IPS-20b (cell line): ENCODE measurements around the gene MDC1.

Source experiments
- H3K27ac ChIP-seq: one replicate; pipeline ENCODE4 v1.5.1; 2013; ENCODE audit warnings: low read length
- H3K27me3 ChIP-seq: 2 replicates; pipeline ENCODE4 v1.6.1; 2013; ENCODE audit warnings: mild to moderate bottlenecking, low read length, inconsistent platforms; ENCODE audit not compliant: insufficient read depth
- H3K36me3 ChIP-seq: 2 replicates; pipeline ENCODE4 v1.6.1; 2013; ENCODE audit warnings: low read depth, mild to moderate bottlenecking, inconsistent platforms, low read length, moderate library complexity; ENCODE audit not compliant: insufficient read depth
- H3K4me1 ChIP-seq: 2 replicates; pipeline ENCODE4 v1.6.1; 2013; ENCODE audit warnings: mild to moderate bottlenecking, control low read depth, inconsistent platforms, low read length, moderate library complexity; ENCODE audit not compliant: insufficient read depth
- H3K4me3 ChIP-seq: 2 replicates; pipeline ENCODE4 v1.5.1; 2013; ENCODE audit warnings: mild to moderate bottlenecking, low read length, inconsistent platforms
- H3K9ac ChIP-seq: 2 replicates; pipeline ENCODE4 v1.6.1; 2013; ENCODE audit warnings: low read depth, mild to moderate bottlenecking, inconsistent platforms, low read length, moderate library complexity
- H3K9me3 ChIP-seq: 2 replicates; pipeline ENCODE4 v1.6.1; 2013; ENCODE audit warnings: mild to moderate bottlenecking, low read depth, low read length, inconsistent platforms; ENCODE audit not compliant: insufficient read depth

The MDC1 gene

DNA sequence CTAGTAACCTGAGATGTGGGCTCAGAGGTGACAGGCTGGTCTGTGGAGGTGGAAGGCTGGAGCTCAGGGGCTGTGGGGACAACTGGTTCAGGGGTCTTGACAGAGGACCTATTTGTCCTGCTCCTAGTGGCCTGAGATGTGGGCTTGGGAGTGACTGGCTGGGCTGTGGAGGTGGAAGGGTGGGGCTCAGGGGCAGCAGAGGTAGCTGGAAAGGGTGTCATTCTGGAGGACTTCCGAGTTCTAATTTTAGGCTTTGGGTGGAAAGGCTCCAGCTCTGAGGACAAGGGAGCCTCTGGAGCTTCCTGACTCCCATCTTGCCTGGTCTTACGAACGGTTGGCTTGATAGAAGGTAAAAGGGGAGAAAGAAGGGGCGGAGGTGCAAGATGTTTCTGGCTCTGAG, 11.5 kb downstream of the MDC1 start:
- H3K36me3 ChIP-seq, result peaks cover 84% of the 10 kb centered on the region
- no peak overlapping the region for H3K4me3 ChIP-seq
- H3K9me3 ChIP-seq, result no peaks in the 10 kb centered on the region
- no peak overlapping the region for H3K27ac ChIP-seq
- no peak overlapping the region for H3K9ac ChIP-seq
- no peaks in the 10 kb centered on the region for H3K4me1 ChIP-seq
- no peaks in the 10 kb centered on the region for H3K27me3 ChIP-seq

DNA sequence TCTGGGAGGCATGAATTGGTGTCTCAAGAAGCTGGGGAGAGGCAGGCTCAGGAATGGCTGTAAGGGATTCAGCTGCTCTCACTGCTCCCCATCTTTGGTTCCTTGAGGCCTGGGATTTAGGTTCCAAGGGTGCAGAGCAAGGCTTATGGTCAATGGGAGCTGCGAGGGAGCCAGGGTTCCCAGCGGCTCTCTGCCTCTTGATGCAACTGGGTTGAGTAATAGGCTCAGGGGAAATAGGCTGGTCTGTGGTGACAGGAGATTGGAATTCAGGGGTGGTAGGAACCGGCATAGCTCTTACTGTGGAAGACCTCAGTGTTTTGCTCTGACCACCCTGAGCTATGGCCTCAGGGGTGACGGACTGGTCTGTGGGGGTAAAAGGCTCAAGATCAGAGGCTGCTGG, 13.3 kb downstream of the MDC1 start:
- H3K36me3 ChIP-seq, result peaks cover 83% of the 10 kb centered on the region
- no peak overlapping the region for H3K4me3 ChIP-seq
- H3K4me1 ChIP-seq, result no peaks in the 10 kb centered on the region
- no peaks in the 10 kb centered on the region for H3K9me3 ChIP-seq
- no peaks in the 10 kb centered on the region for H3K27me3 ChIP-seq
- H3K27ac ChIP-seq, result no peak overlapping the region
- H3K9ac ChIP-seq, result no peak overlapping the region

DNA sequence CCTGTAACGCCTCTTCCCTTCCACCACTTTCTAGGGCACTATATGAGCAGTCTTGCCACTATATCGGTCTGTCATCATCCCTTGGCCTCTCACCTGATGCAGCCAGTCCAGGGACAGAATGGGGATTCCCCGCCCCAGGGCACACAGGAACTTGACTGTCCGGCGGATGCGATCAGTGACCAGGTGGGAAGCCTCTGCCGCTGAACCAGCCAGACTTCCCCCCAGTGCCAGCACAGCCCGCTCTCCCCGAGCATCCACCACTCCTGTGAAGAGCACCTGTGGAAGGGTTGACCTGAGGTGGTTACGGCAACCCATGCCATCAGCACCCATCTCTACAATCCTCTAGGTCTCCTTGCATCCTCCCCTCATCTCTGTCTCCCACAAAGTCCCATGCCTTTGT, 14.1 kb downstream of the MDC1 start:
- no peak overlapping the region for H3K27ac ChIP-seq
- H3K4me3 ChIP-seq, result no peak overlapping the region
- H3K9ac ChIP-seq, result no peak overlapping the region
- H3K27me3 ChIP-seq, result no peaks in the 10 kb centered on the region
- no peaks in the 10 kb centered on the region for H3K4me1 ChIP-seq
- peaks cover 75% of the 10 kb centered on the region for H3K36me3 ChIP-seq
- no peaks in the 10 kb centered on the region for H3K9me3 ChIP-seq

DNA sequence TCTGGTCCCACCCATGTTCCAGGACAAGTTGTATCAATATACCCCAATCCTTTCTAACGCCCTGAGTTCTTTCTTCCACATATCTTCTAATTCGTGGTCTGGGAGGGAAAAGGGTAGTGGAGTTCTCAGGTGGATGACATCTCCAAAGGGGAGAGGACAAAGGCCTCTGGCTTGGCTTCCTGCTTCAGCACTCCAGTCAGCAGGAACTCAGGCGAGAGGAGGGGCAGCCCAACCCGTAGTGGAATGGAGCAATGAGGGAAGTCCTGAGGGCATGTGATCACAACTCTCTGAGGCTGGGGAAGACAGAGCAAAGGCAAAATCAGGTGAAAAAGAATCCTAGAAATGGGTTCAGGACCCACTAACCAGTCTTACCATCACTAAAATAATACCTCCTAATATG, 16.7 kb downstream of the MDC1 start:
- Histone ChIP-seq H3K4me1 (no peaks in the 10 kb centered on the region), H3K4me3 (no peak overlapping the region), H3K9me3 (no peaks in the 10 kb centered on the region), H3K9ac (no peak overlapping the region), H3K27me3 (no peaks in the 10 kb centered on the region), H3K36me3 (peaks cover 53% of the 10 kb centered on the region), H3K27ac (no peak overlapping the region)

DNA sequence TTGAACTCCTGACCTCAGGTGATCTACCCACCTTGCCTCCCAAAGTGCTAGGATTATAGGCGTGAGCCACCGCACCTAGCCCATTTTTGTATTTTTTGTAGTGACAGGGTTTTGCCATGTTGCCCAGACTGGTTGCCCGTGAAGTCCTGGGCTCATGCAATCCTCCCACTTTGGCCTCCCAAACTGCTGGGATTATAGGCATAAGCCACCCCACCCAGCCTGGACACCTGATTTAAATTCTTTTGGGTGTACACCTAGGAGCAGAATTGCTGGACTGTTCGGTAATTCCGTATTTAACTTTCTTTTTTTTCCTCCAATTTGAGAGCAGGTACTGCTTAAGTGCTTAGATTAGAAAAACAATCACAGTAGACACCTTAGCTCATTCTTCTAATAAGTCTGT, 20.6 kb downstream of the MDC1 start:
- no peaks in the 10 kb centered on the region for H3K9me3 ChIP-seq
- peaks cover 2% of the 10 kb centered on the region; the same call in 1 of the 2 replicates for H3K4me1 ChIP-seq
- H3K27ac ChIP-seq, result no peak overlapping the region
- H3K36me3 ChIP-seq, result peaks cover 17% of the 10 kb centered on the region
- no peak overlapping the region for H3K9ac ChIP-seq
- no peaks in the 10 kb centered on the region for H3K27me3 ChIP-seq
- no peak overlapping the region for H3K4me3 ChIP-seq

DNA sequence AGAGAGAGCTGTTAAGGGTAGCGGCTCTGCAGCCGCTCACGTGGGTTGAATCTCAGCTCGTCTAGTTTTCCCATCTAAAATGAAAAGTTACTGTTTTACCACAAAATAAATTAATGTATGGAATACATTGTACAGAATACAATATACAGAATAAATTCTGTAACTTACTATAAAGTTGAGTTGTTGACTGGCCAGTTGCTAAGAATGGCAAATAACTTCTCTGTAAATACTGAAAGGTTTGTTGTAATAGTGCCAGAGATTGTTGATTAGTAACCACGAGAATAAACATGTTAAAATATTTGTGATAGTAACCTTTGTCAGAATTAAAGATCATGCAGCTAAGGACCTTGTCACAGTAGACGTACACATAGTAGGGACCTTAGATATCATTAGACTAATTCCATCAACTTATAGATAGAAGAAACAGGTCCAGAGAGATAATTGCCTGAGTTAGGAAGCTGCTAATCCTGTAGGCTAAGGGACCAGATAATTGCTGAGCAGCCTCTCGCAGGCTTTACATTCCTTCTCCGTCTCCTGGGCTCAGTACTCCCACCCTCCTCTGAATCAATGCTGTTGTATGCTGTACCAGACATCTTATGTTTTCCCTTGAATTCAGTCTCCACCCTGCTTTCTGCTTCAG, 25.8 kb downstream of the MDC1 start:
- no peaks in the 10 kb centered on the region for H3K36me3 ChIP-seq
- no peak overlapping the region for H3K27ac ChIP-seq
- peaks cover 18% of the 10 kb centered on the region for H3K4me1 ChIP-seq
- no peaks in the 10 kb centered on the region for H3K9me3 ChIP-seq
- H3K9ac ChIP-seq, result peak overlapping the region; percentile 87; the same call in 1 of the 2 replicates
- peak overlapping the region; percentile 92 for H3K4me3 ChIP-seq
- H3K27me3 ChIP-seq, result no peaks in the 10 kb centered on the region

DNA sequence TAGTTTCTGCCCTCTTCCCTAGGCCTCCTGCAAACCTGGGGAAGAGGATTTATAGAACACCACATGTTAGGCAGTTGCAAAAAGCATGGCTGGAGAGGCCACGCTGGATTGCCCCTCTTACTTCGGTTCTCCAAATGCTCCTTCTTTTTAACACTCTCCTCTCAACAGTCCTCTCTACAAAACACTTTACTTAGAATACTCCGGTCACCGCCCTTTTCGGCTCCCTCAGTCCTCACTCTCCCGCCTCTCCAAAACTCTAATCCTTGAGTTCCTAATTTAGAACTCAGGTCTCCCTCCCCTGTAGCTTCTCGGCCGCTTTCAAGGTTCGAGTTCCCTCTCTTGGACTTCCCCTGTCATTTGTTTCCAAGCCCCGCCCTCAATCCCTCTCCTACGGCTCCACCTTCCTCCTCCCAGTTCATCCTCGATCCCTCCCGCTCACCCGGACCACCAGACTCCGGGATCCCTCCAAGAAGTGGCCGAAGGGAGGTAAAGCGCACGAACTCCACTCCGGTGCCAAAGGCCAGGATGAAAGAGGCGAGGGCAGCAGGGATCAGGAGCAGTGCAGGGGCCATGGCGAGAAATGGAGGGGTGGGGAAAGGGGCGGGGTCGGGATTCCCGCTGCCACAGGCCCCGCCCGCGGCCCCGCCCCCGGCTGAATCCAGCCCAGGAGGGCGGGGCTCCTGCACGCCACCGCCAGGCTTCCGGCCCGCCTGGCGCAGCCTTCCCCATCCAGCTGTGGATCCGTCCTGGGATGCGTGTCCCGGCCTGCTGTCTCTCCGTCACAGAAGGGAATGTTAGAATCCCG, 26.5 kb downstream of the MDC1 start, which contains the start of gene NRM:
Gene NRM (minus strand): TSS at position 582 of the 805 bp plus-strand sequence. CDS start 10 bp downstream, at position 572.
- H3K36me3 ChIP-seq, result no peaks in the 10 kb centered on the region
- no peaks in the 10 kb centered on the region for H3K27me3 ChIP-seq
- peak within 1 kb of the TSS; percentile 92 for H3K4me3 ChIP-seq
- H3K27ac ChIP-seq, result peak within 1 kb of the TSS; percentile 86
- H3K9me3 ChIP-seq, result no peaks in the 10 kb centered on the region
- H3K4me1 ChIP-seq, result peaks cover 21% of the 10 kb centered on the region
- peak within 1 kb of the TSS; percentile 87; the same call in 1 of the 2 replicates for H3K9ac ChIP-seq

DNA sequence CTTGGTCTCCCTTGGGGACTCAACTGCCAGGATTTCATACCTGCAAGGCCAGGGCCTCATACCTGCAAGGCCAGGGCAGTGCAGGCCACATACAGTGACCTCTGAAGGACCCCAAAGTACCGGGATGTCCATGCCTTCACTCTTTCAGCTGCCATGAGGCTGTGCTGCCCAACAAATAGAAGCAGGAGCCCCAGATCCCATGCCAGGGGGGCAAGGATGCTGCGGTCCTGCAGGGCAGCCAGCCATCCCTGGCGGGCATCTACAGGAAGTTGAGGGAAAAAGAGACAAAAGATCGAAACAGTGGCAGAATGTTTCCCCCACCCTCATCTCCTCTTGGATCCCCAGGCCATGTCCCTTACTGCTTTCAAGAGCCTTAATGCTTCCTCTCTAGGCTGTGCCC, 27.1 kb downstream of the MDC1 start:
- Histone ChIP-seq H3K9me3 (no peaks in the 10 kb centered on the region), H3K9ac (peak overlapping the region; percentile 87; the same call in 1 of the 2 replicates), H3K4me1 (peaks cover 23% of the 10 kb centered on the region), H3K27ac (peak overlapping the region; percentile 86), H3K36me3 (no peaks in the 10 kb centered on the region), H3K4me3 (peak overlapping the region; percentile 92), H3K27me3 (no peaks in the 10 kb centered on the region)

DNA sequence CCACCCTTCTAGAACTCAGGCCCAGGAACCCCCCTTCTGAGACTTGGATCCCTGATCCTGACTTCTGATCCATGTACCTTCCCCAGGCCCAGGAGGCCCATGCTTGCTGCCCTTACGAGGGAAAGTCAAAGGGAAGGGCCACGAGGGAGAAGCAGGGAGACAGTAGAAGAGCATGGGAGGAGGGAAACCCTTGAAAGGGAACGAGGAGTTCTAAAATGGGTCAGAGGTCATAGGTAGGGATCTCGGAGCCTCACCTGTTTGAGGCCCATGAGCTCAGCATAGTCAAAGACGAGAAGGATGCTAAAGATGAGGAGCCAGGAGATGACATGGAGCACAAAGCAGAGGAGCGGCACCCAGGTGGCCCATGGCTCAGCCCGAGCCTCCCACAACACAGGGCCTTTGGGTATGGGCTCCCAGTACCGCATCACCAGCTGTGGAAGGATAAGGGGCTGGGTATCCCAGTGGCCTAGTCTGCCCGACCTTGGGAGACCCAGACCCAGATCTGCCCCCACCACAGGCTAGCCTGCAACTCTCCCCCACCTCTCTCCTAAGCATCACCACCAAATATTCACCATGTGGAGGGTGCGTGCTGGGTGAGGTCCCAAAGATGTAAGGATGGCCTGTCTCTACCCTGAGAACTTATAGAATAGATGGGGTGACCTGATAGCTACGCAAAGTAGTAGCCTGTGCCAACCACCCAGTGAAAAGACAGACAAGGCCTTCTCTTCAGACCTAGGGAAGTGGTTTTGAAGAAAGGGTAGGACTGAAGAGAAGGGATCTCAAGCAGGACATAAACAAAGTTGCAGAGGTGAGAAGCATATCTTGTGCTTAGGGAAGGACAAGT, 27.8 kb downstream of the MDC1 start:
- Histone ChIP-seq H3K9me3 (no peaks in the 10 kb centered on the region), H3K9ac (no peak overlapping the region; the same call in 1 of the 2 replicates), H3K27ac (no peak overlapping the region), H3K4me1 (peaks cover 23% of the 10 kb centered on the region), H3K4me3 (peak overlapping the region; percentile 92), H3K36me3 (no peaks in the 10 kb centered on the region), H3K27me3 (no peaks in the 10 kb centered on the region)

DNA sequence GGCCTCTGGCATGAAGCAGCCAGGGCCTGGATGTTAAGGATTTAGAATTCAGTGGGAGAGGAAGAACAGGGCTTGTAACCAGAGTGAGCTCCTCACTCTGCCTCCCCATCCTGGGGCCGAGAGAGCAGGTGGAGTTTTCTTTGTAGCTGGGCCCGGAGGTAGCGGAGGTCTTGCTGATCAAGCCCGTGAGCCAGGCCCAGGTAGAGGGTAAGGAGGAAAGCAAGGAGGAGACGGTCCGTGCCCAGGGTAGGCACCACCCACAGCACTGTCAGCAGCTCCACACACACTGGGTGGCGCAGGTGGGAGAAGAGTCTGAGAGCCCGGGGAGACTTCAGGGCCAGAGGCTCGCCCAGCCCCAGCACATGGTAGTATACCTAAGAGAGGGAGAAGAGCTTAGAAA, 28.5 kb downstream of the MDC1 start:
- Histone ChIP-seq H3K27ac (no peak overlapping the region), H3K4me1 (peaks cover 27% of the 10 kb centered on the region)

DNA sequence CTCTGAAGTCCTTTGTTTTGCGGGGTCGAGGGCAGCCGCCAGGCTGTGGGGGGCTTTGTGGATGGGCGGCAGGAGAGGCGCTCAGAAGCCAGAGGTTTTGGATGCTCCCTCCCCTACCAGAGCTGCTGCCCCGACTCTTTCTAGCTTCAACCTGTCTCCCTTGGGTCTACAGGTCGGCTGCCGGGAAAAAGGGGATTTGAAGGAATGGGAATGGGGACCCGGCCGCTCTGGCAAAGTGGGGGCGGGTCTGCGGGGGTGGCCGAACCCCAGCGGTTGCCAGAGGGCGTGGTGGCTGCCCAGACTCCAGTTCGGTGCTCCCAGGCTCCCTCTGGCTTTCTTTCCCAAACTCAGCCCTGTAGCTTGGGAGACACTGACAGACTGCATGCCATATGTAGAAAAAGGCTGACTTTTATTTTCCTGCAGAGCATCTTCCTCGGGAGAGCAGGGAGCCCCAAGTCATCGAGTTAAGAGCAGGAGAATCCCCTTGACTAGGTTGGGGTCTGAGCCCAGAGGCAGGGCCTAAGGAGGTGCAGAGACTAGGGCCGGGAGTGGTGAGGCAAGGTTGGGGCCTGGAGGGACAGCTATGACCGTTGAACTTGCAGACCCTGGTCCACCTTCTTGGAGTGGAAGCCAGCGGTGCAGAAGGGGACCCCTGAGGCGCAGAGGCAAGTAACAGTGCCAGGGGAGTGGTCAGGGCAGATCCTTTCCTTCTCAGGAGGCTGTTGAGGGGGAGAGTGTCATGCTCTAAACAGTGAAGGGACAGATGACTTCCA, 29.2 kb downstream of the MDC1 start:
- H3K4me1 ChIP-seq, result peaks cover 34% of the 10 kb centered on the region
- no peaks in the 10 kb centered on the region for H3K27me3 ChIP-seq
- peak overlapping the region; percentile 44 for H3K27ac ChIP-seq
- H3K4me3 ChIP-seq, result peak overlapping the region; percentile 82
- H3K9ac ChIP-seq, result peak overlapping the region; percentile 80
- no peaks in the 10 kb centered on the region for H3K9me3 ChIP-seq
- H3K36me3 ChIP-seq, result no peaks in the 10 kb centered on the region

More for the DNA sequence above, 28.5 kb downstream of the MDC1 start:
- H3K9me3 ChIP-seq, result no peaks in the 10 kb centered on the region
- H3K27me3 ChIP-seq, result no peaks in the 10 kb centered on the region
- no peaks in the 10 kb centered on the region for H3K36me3 ChIP-seq
- peak overlapping the region; percentile 80; the same call in 1 of the 2 replicates for H3K9ac ChIP-seq
- no peak overlapping the region for H3K4me3 ChIP-seq
